Spleen (tissue), 7 donors: Measurements from ENCODE around the gene FEZ2.

Source experiments
- POLR2A ChIP-seq, 3 donors: fragments of 450-650 bp; IDR thresholded peaks; one replicate each; pipeline ENCODE4 v1.5.1; 2017; ENCODE audit warnings: antibody characterized with exemption in 3 of 3, mild to moderate bottlenecking in 1 of 3
- POLR2AphosphoS5 ChIP-seq, 3 donors: sonication (generic); formaldehyde crosslinking; IDR thresholded peaks; one replicate each; pipeline ENCODE4 v1.5.1; 2017; ENCODE audit warnings: antibody characterized with exemption in 3 of 3
- TF ChIP-seq, protein P1 (sequence below), 11 experiments: fragments of 200-600 bp in 7 of 11; fragments of 450-650 bp in 4 of 11; sonication (generic) in 4 of 11; IDR thresholded peaks in 8 of 11; conservative IDR thresholded peaks in 3 of 11; 1 replicate in 7 of 11; 2 replicates in 4 of 11; pipeline versions ENCODE4 v1.4.0 to v1.8.0; 2016 to 2021; ENCODE audit warnings: antibody characterized with exemption in 11 of 11, inconsistent platforms in 4 of 11, mild to moderate bottlenecking in 1 of 11
- donor health status: DM: no; HTN: no; CAD: no; lungs with moderate emphysema.
- donor health status: DM: no; HTN: no; CAD: no.
- donor health status: DM: no; HTN: no; CAD: no.

DNA sequence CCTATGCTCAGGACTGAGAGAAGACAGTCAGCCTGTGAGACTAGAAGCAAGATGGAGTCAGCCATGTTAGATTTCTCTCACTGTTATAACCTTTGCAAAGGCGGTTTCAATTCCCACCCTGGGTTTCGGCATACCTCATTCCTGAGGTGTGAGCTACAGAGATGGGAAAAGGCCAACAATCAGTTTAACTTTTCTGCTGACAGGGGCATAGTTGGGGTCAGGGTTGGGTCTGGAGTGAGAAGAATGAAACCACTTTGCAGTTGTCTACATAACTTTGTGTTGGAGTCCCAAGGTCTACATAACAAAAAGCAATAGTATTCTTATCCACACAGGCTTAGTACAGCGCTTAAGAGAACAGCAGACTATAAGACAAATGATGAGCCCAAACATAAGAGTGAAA lies 28.1 kb upstream of the FEZ2 start:
- TF ChIP-seq, protein P1, sequence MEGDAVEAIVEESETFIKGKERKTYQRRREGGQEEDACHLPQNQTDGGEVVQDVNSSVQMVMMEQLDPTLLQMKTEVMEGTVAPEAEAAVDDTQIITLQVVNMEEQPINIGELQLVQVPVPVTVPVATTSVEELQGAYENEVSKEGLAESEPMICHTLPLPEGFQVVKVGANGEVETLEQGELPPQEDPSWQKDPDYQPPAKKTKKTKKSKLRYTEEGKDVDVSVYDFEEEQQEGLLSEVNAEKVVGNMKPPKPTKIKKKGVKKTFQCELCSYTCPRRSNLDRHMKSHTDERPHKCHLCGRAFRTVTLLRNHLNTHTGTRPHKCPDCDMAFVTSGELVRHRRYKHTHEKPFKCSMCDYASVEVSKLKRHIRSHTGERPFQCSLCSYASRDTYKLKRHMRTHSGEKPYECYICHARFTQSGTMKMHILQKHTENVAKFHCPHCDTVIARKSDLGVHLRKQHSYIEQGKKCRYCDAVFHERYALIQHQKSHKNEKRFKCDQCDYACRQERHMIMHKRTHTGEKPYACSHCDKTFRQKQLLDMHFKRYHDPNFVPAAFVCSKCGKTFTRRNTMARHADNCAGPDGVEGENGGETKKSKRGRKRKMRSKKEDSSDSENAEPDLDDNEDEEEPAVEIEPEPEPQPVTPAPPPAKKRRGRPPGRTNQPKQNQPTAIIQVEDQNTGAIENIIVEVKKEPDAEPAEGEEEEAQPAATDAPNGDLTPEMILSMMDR (IDR thresholded peaks at IDR 0.05 in 8 of 11, conservative IDR thresholded peaks at IDR 0.05 in 3 of 11) = no peak
- TF ChIP-seq POLR2A (IDR thresholded peaks at IDR 0.05) = no peak
- no peak for TF ChIP-seq POLR2AphosphoS5 (IDR thresholded peaks at IDR 0.05)
